ENCODE data around the gene ZNF532. TPM values are rescaled to one million over a fixed set of nuclear protein-coding genes. Genes with fewer than 3 reads are reported as not detected.

Gene ZNF532
- total and polyA plus RNA-seq, 8 donors: 5.7 to 21.2 (median 8.8) TPM

- DNase-seq (no peak), FAIRE-seq (no peak), ATAC-seq (no peak)
- Histone ChIP-seq H3K4me1 (no peaks in the 10 kb centered on the region), H3K27ac (no peak overlapping the region), H3K27me3 (no peaks in the 10 kb centered on the region), H3K4me3 (no peak overlapping the region), H3K36me3 (no peaks in the 10 kb centered on the region), H3K9me3 (no peaks in the 10 kb centered on the region)
- no peak for TF ChIP-seq CTCF (IDR thresholded peaks at IDR 0.05)
- whole genome bisulfite sequencing, 2 donors: 76 to 78% methylated on average over 23 of the region's 23 CpGs
- intact Hi-C loops (cut with DNase I): no loop called here
These were observed 165.2 kb downstream of the ZNF532 start for GRCh38 chr18:59029663-59030429.

GRCh38 chr18:59032308-59032707 lies 167.6 kb downstream of the ZNF532 start:
- no peak for FAIRE-seq
- no peak overlapping the region for H3K27ac ChIP-seq
- no peaks in the 10 kb centered on the region for H3K27me3 ChIP-seq
- H3K4me1 ChIP-seq: no peaks in the 10 kb centered on the region
- 76 to 87% methylated on average over 8 of the region's 8 CpGs for WGBS, 2 donors
- no peak for DNase-seq
- no peak for TF ChIP-seq CTCF (IDR thresholded peaks at IDR 0.05)
- H3K36me3 ChIP-seq: no peaks in the 10 kb centered on the region
- no peak overlapping the region for H3K4me3 ChIP-seq
- ATAC-seq: no peak
- intact Hi-C loops (cut with DNase I): no loop called here
- H3K9me3 ChIP-seq: no peaks in the 10 kb centered on the region

- ATAC-seq (no peak), DNase-seq (no peak), FAIRE-seq (no peak)
- no peaks in the 10 kb centered on the region for H3K4me1 ChIP-seq
- no peak overlapping the region for H3K4me3 ChIP-seq
- no peaks in the 10 kb centered on the region for H3K27me3 ChIP-seq
- TF ChIP-seq CTCF (IDR thresholded peaks at IDR 0.05): no peak
- H3K27ac ChIP-seq: no peak overlapping the region
- no peaks in the 10 kb centered on the region for H3K36me3 ChIP-seq
- 76 to 86% methylated on average over 3 of the region's 3 CpGs for WGBS, 2 donors
- intact Hi-C loops (cut with DNase I): no loop called here
- H3K9me3 ChIP-seq: no peaks in the 10 kb centered on the region
These were observed 168.7 kb downstream of the ZNF532 start for GRCh38 chr18:59033359-59033758.

- H3K4me3 ChIP-seq: no peak overlapping the region
- H3K27ac ChIP-seq: no peak overlapping the region
- ATAC-seq (no peak), DNase-seq (no peak), FAIRE-seq (no peak)
- no peaks in the 10 kb centered on the region for H3K4me1 ChIP-seq
- H3K36me3 ChIP-seq: no peaks in the 10 kb centered on the region
- no peaks in the 10 kb centered on the region for H3K9me3 ChIP-seq
- intact Hi-C loops (cut with DNase I): no loop called here
- no peak for TF ChIP-seq CTCF (IDR thresholded peaks at IDR 0.05)
- no peaks in the 10 kb centered on the region for H3K27me3 ChIP-seq
- 70 to 73% methylated on average over 5 of the region's 5 CpGs for WGBS, 2 donors
These were observed 169.3 kb downstream of the ZNF532 start for GRCh38 chr18:59033974-59034373.

- intact Hi-C loops (cut with DNase I): no loop called here
- no peak for TF ChIP-seq CTCF (IDR thresholded peaks at IDR 0.05)
- WGBS, 2 donors: 71 to 83% methylated on average over 8 of the region's 8 CpGs
- Histone ChIP-seq H3K9me3 (no peaks in the 10 kb centered on the region), H3K27ac (no peak overlapping the region), H3K36me3 (no peaks in the 10 kb centered on the region), H3K27me3 (no peaks in the 10 kb centered on the region), H3K4me3 (no peak overlapping the region), H3K4me1 (no peaks in the 10 kb centered on the region)
- DNase-seq: no peak
- no peak for FAIRE-seq
- no peak for ATAC-seq
These were observed 170.9 kb downstream of the ZNF532 start for GRCh38 chr18:59035591-59035990.
